ENCODE measurements around the gene BRPF1. TPM values are rescaled to one million over a fixed set of nuclear protein-coding genes. Genes with fewer than 3 reads are reported as not detected.

Gene BRPF1
- total RNA-seq, 3 donors from 2014 or later = 14.7 to 19.7 (median 19.3) TPM

DNA sequence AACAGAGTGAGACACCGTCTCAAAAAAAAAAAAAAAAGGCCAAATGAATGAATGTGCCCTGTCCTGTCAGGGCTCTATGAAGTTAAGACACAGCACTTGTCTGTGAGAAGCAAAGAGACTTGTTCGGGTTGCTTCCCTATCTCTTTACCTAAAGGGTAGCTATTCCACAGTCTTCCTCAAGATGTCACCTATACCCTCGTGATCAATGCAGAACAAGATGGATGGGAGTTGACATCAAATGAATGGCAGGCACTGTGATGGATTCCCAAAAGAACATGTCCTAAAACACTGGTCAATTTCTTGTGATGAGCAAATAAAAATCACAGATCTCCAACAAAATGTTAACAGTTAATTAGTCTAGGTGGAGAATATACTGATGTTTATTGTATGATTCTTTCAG is 51.2 kb downstream of the BRPF1 start:
- H3K36me3 ChIP-seq = peaks cover 7% of the 10 kb centered on the region
- TF ChIP-seq, protein P1, sequence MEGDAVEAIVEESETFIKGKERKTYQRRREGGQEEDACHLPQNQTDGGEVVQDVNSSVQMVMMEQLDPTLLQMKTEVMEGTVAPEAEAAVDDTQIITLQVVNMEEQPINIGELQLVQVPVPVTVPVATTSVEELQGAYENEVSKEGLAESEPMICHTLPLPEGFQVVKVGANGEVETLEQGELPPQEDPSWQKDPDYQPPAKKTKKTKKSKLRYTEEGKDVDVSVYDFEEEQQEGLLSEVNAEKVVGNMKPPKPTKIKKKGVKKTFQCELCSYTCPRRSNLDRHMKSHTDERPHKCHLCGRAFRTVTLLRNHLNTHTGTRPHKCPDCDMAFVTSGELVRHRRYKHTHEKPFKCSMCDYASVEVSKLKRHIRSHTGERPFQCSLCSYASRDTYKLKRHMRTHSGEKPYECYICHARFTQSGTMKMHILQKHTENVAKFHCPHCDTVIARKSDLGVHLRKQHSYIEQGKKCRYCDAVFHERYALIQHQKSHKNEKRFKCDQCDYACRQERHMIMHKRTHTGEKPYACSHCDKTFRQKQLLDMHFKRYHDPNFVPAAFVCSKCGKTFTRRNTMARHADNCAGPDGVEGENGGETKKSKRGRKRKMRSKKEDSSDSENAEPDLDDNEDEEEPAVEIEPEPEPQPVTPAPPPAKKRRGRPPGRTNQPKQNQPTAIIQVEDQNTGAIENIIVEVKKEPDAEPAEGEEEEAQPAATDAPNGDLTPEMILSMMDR (IDR thresholded peaks at IDR 0.05) = no peak
- TF ChIP-seq POLR2A (IDR thresholded peaks at IDR 0.05) (no peak), POLR2AphosphoS5 (IDR thresholded peaks at IDR 0.05) (no peak)
- no peak overlapping the region for H3K4me3 ChIP-seq
- no peaks in the 10 kb centered on the region for H3K27me3 ChIP-seq
- H3K27ac ChIP-seq = no peak overlapping the region
- no peak for DNase-seq (ENCODE audit: low spot score in 2 of 2)
- H3K4me1 ChIP-seq = no peaks in the 10 kb centered on the region
- H3K9me3 ChIP-seq = no peaks in the 10 kb centered on the region
- intact Hi-C loops (cut with DNase I; ENCODE audit: low total_unique reads) = no loop called here

DNA sequence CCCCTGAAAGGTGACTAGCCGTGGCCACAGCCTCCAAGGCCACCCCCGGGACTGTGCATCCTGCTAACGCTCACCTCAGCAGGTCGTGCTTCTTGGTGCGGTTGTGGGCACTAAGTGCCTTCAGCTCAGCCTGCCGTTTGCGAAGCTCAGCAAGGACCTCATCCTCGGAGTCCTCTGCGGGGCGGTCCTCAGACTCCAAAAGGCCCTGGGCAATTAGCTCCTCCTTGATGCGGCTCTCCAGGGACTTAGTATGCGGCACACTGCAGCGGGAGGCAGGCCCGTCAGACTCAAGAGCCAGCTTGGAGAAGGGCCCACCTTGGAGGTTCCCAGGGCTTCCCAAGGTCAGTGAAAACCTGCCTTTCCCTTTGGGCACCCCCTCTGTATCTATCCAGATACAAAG is 52.4 kb downstream of the BRPF1 start:
- Histone ChIP-seq H3K27ac (no peak overlapping the region), H3K4me1 (no peaks in the 10 kb centered on the region), H3K9me3 (no peaks in the 10 kb centered on the region), H3K36me3 (peaks cover 7% of the 10 kb centered on the region), H3K27me3 (no peaks in the 10 kb centered on the region), H3K4me3 (no peak overlapping the region)
- intact Hi-C loops (cut with DNase I; ENCODE audit: low total_unique reads) = no loop called here
- DNase-seq (ENCODE audit: low spot score in 2 of 2) = no peak
- no peak for TF ChIP-seq POLR2AphosphoS5 (IDR thresholded peaks at IDR 0.05)

DNA sequence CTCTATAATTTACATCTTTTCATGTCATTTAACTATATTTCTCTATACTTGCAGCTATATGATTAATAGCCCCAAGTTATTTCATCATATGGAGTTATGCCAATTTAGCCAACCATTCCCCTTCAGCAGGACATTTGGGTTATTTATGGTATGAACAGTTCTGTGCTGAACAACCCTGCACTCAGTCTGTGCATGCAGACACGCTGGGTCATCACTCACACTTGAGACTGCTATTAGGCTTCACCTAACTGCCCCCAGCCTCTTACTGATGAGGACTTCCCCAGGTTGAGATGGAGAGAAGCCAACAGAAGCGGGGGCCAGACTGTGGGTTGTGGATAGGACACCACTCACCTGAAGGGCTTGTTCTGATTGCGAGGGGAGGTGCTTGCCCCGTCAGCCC is 53.4 kb downstream of the BRPF1 start:
- peaks cover 7% of the 10 kb centered on the region for H3K36me3 ChIP-seq
- DNase-seq (ENCODE audit: low spot score in 2 of 2) = no peak
- no peaks in the 10 kb centered on the region for H3K27me3 ChIP-seq
- no peak overlapping the region for H3K27ac ChIP-seq
- no peaks in the 10 kb centered on the region for H3K4me1 ChIP-seq
- H3K4me3 ChIP-seq = no peak overlapping the region
- no peaks in the 10 kb centered on the region for H3K9me3 ChIP-seq
- TF ChIP-seq POLR2AphosphoS5 (IDR thresholded peaks at IDR 0.05) = no peak
- TF ChIP-seq, protein P1 (IDR thresholded peaks at IDR 0.05) = no peak
- TF ChIP-seq POLR2A (IDR thresholded peaks at IDR 0.05) = no peak
- intact Hi-C loops (cut with DNase I; ENCODE audit: low total_unique reads) = loop anchor here (5.0 kb wide), 1 partner anchor 1757 kb away; no protein-coding TSS in a partner anchor

DNA sequence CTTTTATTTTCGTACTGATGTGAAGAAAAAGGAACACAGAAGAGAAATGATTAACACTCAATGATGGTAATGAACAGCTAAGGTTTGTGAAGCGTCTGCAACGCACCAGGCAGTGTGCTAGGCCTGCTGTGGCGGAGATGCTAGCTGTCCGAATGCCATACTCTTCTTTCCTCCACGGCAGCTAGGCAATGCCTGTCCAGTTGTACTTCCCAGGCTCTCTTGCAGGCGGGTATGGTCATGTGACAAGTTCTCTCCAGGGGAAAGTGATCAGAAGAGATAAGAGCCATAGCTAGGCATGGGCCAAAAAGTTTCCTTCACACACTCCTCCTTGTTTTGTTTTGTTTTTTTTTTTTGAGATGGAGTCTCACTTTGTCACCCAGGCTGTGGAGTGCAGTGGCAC is 54.1 kb downstream of the BRPF1 start:
- intact Hi-C loops (cut with DNase I; ENCODE audit: low total_unique reads) = loop anchor here (5.0 kb wide), 1 partner anchor 1757 kb away; no protein-coding TSS in a partner anchor
- TF ChIP-seq POLR2AphosphoS5 (IDR thresholded peaks at IDR 0.05) = no peak
- TF ChIP-seq POLR2A (IDR thresholded peaks at IDR 0.05) = no peak
- TF ChIP-seq, protein P1 (IDR thresholded peaks at IDR 0.05) = no peak
- H3K4me1 ChIP-seq = no peaks in the 10 kb centered on the region
- no peak overlapping the region for H3K4me3 ChIP-seq
- peaks cover 7% of the 10 kb centered on the region for H3K36me3 ChIP-seq
- H3K27me3 ChIP-seq = no peaks in the 10 kb centered on the region
- no peak for DNase-seq (ENCODE audit: low spot score in 2 of 2)
- no peaks in the 10 kb centered on the region for H3K9me3 ChIP-seq
- H3K27ac ChIP-seq = no peak overlapping the region

DNA sequence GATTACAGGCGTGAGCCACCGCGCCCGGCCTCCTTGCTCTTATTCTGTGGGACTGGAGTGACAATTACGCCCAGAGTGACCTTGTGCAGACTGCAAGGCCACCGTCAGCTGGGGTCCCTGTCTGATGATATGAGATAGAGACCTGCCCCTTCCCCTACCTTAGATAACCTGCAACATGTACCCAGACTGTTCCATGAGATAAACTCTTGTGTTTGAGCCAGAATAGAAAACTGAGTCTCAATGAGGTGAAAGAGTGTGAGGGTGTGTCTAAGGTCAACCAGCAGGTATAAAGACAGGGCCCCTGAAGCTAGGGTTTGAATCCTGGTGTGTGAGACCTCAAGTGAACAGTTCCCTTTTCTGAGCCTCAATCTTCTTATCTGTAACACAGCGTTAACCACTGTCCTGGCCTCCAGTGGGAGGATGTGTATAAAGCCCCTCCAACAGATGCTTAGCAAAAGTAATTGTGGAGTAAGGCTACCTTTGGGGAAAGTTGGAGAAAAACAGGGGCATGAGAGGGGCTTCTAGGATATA is 54.7 kb downstream of the BRPF1 start:
- Histone ChIP-seq H3K4me1 (no peaks in the 10 kb centered on the region), H3K36me3 (peaks cover 7% of the 10 kb centered on the region), H3K9me3 (no peaks in the 10 kb centered on the region), H3K27ac (no peak overlapping the region), H3K27me3 (no peaks in the 10 kb centered on the region), H3K4me3 (no peak overlapping the region)
- TF ChIP-seq, protein P1 (IDR thresholded peaks at IDR 0.05) = no peak
- TF ChIP-seq POLR2A (IDR thresholded peaks at IDR 0.05) = no peak
- TF ChIP-seq POLR2AphosphoS5 (IDR thresholded peaks at IDR 0.05) = no peak
- no peak for DNase-seq (ENCODE audit: low spot score in 2 of 2)
- intact Hi-C loops (cut with DNase I; ENCODE audit: low total_unique reads) = loop anchor here (5.0 kb wide), 1 partner anchor 1756 kb away; no protein-coding TSS in a partner anchor
